GM18498 (cell line): ENCODE data around the gene MED27.

Source experiments
- ATAC-seq: cut with Tn5 transposase; IDR thresholded peaks from one replicate; pipeline ENCODE4 v1.9.1; 2021; ENCODE audit warnings: mild to moderate bottlenecking, moderate library complexity; ENCODE audit not compliant: unreplicated experiment

MED27 gene

DNA sequence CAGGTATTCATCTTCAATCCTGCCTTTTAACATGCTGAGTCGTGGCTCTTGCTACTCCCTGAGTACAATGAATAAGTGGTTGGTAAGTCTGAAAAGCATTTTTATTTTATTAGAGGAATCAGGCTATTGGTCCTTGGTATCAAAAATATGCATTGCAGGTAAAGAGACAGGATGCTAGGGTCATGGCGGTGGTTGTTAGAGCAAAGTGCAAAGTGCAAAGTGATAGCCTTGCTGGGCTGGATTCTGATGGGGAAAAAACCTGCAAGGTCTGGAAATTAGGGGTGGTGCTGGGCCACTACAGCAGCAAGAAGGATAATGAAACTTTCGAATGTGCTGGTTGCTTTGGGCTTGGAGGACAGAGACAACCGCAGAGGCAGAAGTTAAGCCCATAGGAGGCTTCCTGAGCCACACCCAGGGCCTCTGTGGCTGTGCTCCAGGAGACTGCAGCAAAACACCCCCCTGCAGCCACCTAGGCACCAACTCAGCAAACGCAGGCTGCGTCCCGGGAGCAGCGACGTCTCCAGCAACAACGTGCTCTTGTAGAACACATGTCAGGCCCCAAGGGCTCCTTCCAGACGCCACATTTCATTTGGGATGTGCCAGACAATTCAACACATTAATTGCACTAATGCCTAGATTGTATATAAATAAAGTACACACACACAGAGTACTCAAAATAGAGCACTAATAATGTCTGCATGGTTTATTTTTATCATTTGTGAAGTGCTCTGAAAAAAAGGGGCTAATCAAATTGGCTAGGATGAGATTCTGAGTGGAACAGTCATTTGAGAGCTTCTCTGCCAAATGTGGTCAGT lies 190.0 kb downstream of the MED27 start:
- ATAC-seq: no peak

GRCh38 chr9:131888923-131889322 lies 190.7 kb downstream of the MED27 start:
- ATAC-seq: no peak

DNA sequence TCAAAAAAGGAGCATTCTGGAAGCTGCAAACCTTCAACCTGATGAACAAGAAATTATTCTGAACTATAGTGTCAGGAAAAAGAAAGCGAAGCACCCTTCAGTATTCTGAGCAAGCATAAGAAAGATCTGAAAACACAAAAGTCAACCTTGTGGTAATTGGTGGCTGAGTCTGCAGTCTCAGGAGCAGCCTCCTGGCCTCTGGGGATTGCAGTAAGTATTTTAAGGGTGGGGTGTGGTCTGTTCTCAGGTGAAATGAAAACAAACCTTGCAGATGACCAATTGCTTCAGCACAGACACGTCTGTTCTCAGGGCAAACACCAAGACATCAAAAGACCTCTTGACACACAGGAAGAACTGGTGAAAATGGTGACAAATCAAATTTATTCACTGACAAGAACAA lies 192.0 kb downstream of the MED27 start:
- ATAC-seq: no peak

DNA sequence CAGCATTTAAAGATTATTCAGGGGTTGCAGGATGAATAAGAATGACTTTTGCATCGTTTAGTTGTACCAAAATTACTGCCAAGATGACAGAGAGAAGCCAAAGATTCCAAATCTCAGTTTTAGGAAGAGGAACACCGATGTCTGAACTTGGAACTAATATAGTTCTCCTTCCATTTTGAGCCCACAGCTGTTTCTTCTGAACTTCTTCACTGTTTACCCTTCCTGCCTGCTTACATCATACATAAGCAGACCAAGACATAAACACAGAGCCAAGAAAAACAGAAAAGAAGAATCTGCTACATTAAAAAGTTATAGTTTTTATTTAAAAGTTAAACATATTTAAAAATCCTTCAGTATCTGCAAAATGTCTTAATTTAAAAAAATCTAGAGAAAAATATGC lies 192.8 kb downstream of the MED27 start:
- ATAC-seq: no peak

DNA sequence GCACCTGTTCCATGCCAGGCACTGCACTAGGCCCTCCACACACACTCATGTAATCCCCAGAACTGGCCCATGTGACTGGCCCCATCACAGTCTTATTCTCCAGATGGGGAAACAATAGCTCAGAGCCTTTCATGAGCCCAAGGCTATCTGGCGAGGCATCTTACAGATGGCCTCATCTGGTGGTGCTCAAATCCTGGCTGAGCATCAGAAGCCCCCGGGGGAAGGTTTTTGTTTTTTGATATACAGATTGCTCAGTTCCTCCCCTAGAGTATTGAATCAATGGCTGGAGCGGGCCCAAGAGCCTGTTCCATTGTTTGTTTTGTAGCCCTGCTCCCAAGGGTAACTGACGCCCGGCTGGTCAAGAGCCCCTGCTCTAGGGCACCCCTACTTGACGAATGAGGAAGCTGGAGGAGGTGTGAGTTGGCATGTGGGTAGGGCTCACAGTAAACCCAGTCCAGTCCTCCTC lies 194.5 kb downstream of the MED27 start:
- no peak for ATAC-seq

DNA sequence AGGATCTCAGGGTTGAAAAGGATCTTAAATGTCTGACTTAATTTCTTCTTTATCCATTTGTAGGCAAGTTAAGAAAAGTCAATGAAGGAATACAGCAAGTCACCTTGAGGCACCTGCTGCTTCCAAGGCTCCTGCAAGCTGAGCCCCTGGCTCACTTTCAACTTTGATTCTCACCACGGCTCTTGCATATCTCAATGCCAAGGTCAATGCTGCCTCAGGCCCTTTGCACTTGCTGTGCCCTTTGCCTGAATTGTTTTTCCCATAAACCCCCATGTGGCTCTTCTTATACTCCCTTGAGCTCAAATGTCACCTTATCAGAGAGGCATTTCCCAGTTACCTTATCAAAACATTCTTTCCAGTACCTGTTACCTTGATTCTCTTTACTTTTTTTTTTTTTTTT lies 195.4 kb downstream of the MED27 start:
- no peak for ATAC-seq

GRCh38 chr9:131880833-131881583 lies 198.7 kb downstream of the MED27 start:
- ATAC-seq: no peak

DNA sequence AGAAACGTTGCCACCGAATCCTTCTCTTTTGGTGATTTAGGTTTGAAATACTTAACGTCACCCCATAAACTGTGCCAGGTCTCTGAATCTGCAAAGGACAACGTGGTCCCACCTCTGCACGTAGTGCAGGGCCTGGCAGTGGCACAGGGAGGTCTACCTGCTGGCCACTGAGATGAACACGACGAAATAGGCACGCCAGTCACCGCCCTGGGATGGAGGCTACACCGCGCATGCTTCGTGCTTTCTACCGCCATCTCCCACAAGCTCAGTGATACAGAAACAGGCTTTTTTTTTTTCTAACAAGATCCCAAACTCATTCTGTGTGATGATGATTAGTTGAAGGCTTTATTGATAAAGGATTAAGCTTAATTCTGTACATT lies 199.8 kb downstream of the MED27 start:
- ATAC-seq: no peak

GRCh38 chr9:131879181-131879910 lies 200.3 kb downstream of the MED27 start:
- ATAC-seq: no peak

DNA sequence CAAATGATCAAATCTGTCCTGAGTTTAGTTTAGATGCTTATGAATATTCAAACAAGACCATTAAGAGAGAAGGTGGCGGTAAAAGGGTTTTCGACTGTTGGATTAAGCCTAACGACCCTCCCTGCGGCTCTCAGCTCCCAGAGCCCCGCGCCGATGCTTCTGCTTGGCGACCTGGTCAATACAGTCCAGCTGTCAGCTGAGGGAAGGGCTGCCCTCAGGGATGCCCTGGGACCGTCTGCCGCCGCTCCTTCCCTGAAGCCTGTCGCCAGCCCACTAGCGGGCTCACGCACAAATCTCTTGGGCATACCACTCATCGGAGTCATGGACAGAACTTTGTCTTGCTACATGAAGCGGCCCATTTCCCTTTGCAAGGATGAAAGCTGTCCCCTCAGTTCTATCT lies 203.2 kb downstream of the MED27 start:
- ATAC-seq: no peak

- no peak for ATAC-seq
These were observed 203.7 kb downstream of the MED27 start for GRCh38 chr9:131875828-131876485.

DNA sequence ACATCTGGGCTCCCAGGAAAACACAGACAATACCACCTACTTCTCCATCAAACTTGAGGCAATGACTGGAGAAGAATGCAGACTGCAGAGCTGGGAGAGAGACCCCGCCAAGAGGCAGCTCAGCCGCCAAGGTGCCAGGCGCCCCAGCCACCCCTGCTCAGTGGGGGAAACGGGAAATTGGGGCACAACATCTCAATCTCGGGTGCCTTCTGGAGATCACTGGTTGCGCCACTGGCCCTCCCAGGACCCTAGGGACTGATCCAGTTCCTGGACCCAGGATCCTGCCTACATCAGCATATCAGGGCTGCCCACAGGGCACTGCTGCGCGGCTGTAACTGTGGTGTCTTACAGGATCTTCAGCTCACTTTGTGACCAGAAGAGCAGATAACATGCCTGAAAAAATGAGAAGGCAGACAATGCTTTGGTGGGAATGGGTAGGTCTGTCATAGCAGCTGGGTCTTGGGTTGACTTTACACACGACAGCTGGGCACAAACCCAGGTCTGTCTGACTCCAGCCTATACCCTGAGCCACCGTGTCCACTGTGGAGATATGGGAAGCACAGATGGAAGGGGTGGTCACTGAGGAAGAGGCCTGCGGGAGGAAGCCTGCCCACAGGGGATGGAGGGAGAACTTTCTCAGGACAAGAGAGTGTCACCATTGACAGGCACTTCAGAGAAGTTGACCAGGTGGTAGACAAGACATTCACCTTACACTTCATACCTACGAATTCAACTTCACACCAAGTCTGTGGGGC lies 204.6 kb downstream of the MED27 start:
- no peak for ATAC-seq

DNA sequence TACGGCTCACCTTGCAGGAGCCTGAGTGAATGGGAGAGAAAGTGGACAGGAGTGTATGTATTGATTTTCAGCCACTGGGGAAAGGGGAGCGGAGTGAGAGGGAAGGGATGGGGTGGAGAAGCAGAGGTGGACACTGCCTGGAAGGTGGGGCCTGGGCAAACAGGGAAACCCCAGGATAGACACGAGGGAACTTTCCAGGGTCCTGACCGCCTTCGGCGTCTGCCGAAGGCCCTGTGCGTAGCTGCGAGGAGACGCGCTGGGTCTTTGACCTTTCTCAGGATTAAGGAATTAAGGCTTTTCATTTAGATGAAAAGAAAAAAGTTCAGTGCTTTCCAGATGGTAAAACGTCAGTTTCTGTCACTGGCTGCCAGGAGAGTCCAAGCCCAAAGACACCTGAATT lies 205.2 kb downstream of the MED27 start:
- no peak for ATAC-seq

DNA sequence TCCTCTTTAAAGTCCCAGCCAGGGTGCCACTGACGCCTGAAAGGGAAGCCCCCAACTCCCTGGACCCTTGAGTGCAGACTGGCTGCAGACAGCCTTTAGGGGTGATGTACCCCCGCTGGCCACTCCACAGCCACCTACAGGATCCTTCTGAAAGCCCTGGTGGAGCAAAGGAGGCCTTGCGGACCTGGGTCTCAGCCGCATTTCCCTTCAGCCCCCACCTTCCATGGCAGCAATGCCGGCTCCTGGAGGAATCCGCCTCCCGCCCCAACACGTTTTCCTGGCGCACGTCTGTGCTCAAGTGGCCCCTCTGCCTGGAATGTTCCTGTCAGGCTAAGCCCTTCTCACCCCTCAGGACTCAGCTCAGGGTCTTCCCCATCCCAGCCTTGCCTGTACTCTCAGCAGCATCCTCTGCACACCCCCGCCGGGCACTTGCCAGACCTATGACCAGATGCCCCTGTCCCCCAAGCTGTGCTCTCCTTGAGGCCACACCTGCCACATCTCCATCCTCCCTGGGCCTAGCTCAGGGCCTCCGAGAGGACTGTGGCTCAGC lies 205.7 kb downstream of the MED27 start:
- ATAC-seq: no peak

DNA sequence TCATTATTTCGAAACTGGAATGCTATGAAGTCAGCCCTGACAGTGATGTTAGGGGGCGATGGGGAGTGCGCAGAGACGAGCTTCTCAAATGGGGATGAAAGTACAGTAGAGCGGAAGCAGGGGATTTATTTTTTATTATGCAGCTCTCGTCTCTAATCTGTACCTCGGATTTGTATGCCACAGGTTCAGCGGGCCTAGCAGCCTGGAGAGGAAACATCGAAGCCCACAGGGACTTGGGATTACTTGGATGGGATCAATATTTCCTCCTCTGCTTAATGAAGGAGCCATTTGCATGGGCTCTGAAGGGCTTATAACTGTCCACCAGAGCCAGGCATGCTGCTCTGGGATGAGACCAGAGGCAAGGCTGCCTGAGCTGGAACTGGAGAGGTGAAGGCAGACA lies 206.3 kb downstream of the MED27 start:
- ATAC-seq: no peak

GRCh38 chr9:131872702-131873101 lies 207.0 kb downstream of the MED27 start:
- ATAC-seq: no peak

GRCh38 chr9:131872006-131872405 lies 207.7 kb downstream of the MED27 start:
- no peak for ATAC-seq

- ATAC-seq: no peak
These were observed 209.5 kb downstream of the MED27 start for GRCh38 chr9:131870156-131870555.

DNA sequence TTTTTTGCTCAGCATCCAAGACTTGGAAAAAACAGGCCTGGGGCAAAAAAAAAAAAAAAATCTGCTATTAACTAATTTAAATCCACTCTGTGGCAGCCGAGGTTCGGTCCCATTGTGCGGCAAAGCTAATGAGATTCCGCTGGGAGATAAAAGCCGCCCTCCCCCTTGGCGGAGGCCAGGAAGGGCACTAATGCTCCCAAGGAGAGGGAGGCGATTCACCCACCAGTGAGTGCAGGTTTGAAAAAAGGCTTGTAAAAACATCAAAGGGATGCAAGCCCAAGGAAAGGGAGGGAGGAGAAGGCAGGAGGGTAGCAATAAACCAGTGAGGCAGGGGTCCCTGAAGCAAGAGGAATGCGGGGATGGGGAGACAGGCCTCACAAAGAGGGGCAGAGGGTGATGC lies 210.3 kb downstream of the MED27 start:
- ATAC-seq: no peak

DNA sequence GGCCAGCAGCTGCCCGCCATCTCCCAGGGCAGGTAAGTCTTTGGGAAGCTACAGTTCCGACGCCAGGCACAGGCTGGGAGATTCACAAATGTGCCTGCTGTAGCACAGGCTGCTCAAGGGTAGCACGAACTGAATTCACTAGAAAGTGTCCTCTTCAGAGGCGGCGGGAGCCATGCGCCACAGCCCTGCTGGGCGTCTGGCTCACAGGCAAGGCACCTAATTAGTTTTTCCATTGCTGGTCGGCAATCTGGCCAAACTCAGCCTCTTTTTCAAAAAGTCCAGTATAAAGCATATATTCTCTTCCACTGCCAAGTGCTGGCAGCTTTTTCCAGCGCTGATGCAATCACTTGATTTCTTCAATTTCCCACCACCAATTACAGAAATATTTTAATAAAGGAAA lies 210.9 kb downstream of the MED27 start:
- ATAC-seq: no peak
